GM19025 (cell line): ENCODE measurements around the gene OPRL1.

Experiments
- ATAC-seq: cut with Tn5 transposase; IDR thresholded peaks from one replicate; pipeline ENCODE4 v1.9.1; 2021; ENCODE audit warnings: mild to moderate bottlenecking, low read depth, moderate library complexity; ENCODE audit not compliant: unreplicated experiment

Gene OPRL1

DNA sequence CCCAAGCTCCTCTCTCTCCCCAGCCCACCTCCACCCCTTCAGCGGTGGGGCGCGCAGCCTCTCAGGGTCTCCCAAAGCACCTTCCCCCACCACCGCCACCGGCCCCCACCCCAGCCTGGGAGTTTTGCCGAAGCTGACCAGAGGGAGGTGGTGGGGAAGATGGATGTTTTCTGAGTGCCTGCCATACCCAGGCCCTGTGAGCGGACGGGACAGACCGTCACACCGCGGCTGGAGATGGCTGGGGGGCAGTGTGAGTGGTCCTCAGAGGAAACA is 38.2 kb upstream of the OPRL1 start:
- no peak for ATAC-seq

- ATAC-seq, result no peak
These were observed 37.7 kb upstream of the OPRL1 start for GRCh38 chr20:64042054-64042781.

GRCh38 chr20:64043768-64044167 is 36.1 kb upstream of the OPRL1 start:
- ATAC-seq, result no peak

DNA sequence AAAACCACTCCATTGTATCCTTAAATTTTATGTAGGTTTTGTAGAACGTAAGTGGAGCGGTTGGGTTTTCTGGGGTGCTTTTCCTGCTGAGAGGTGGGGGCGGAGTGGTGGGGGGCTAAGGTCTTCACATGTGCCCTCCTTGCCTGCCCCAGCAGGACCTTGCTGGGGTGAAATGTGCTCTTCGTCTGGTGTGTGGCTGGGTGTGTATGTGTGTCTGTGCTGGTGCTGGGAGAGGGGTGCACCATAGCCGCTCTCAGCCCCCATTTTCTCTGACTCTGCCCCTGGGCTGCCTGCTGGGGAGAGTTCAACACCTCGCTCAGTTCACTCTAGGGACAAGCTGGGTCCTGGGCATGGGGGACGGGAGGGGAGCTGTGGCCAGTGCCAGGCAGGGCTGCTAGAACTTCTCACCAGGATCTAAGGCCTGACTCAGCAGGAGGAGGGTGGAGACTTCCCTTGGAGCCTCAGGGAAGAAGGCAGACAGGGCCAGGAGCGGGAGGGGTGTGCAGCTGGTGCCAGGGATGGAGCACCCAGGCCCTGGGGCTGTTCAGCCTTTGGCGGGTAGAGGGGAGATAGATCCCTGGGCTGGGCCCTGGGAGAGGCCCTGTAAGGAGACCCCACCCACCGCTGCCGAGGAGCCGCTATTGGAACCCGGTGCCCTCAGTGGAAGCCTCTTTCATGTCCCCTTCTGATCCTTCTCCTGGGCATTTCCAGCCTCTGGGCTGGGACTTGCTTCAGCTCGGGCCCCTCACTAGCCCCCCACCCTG is 35.2 kb upstream of the OPRL1 start:
- no peak for ATAC-seq

DNA sequence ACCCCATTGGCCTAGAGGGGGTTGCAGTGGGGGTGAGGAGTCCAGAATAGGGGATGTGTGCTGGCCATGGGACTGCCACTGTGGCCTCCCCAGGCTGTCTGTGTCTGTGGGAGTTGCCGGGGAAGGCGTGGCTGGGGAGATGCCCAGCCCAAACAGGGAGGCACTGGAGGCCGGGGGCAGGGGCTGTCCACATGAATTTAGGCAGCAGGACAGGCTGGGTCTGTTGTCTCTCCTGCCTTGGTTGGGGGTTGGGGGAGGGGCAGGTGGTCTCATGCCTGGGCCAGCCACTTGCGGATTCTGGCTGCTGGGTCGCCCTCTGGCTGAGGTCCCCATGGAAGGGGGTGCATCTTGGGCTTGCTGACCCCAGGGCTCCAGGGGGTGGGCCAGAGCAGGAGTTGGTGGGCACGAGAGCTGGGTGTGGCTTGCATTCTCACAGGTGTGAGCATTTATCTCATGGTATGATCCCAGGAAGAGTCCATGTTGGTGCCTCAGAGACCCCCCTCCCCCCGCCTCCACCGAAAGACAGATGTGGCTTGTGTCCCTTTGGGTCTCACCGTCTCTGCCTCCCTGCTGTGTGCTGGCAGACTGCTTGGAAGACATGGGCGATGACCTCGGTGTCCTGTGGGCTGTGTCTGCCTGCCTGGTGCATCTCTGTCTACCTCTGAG is 34.4 kb upstream of the OPRL1 start:
- no peak for ATAC-seq

DNA sequence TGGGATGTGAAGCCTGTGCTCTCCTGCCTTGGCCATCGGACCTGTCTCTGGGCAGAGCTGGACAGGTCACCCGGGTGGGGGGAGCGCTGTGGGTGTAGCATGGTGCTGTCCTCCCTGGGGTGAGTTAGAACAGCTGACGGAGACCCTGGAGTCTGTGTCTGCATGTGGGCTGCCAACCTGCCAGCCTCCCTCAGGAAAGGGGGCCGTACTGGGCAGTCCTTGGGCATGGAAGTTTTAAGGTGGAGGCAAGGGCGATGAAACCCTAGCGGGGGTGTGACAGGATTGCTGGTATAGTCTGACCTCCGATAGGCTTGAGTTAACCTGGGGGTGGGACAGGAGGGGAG is 32.9 kb upstream of the OPRL1 start:
- no peak for ATAC-seq

DNA sequence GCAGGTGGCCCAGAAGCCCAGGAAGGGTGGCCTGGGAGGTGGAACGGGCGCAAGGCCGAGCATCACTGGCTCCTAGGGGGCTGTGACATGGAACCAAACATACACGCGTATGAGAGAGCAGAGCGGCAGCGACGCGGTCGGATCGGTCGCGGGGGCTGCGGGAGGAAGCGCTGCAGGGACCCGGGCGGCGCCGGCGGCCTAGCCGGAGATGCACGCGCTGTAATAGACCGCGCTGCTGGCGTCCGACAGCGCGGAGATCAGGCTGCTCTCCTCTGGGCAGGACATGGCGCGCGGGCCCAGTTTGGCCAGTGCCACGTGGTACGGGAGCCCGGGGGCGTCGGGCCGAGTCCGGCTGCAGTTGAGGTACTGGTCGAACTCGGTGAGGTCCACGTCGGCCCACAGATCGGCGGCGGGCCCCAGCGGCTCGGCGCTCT is 31.9 kb upstream of the OPRL1 start:
- ATAC-seq, result no peak

GRCh38 chr20:64048402-64049044 is 31.4 kb upstream of the OPRL1 start:
- ATAC-seq, result no peak

- no peak for ATAC-seq
These were observed 30.6 kb upstream of the OPRL1 start, which contains the start of gene SOX18 for GRCh38 chr20:64049060-64049877. Gene SOX18 (minus strand): TSS chr20:64049639. CDS start chr20:64049516, 123 bp downstream.

DNA sequence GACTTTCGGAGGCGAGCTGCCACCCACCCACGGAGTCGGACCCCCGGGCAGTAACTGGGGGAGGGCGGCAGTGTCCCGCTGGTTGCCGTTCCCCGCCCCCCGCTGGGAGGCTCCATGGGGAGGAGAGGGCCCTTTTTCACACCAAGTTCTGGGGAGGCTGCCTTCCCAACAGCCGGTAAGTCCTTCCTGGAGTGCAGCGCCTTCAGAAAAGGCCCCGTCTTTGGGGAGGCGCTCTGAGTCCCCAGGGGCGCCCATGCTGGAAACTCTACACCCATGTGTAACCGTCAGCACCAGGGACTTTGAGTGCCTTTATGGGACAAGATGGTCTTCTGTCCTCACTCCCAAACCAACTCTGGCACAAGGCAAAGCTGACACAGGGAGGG is 30.0 kb upstream of the OPRL1 start:
- ATAC-seq, result no peak

- ATAC-seq, result no peak
These were observed 29.4 kb upstream of the OPRL1 start for GRCh38 chr20:64050261-64051032.

- no peak for ATAC-seq
These were observed 28.8 kb upstream of the OPRL1 start for GRCh38 chr20:64051033-64051452.

DNA sequence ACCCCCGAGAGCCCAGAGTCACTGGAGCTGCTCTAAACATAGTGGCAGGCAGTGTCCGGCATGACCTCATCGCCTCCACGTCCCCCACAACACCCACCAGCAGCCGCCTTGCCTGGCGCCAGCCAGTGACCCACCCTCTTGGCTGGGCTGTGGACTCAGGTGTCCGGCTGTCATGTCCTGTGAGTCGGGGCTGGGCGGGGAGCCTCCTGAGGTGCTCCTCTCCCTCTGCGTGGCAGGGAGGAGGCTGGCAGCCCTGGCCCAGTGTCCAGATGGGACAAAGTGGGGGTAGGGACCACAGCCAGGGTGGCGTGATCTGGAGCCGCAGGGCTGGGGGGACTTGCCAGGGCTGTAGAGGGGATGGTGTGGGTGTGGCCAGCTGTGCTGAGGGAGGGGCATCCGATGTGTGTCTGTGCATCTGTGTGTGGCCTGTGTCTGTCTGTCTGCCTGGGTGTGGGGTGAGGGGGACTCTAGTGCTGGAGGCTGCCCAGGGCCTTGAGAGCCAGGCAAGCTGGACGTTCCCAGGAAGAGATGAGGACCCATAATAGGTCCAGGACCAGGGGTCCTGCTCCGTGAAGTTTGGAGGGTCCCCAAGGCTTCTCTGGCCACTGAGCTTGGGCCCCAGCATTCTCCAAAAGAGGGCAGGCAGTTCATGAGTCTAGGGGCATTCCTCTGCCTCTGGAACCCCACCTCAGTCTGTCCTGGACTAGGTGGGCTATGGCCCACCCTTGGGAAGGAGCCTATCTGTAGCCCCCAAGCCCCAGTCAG is 28.1 kb upstream of the OPRL1 start:
- ATAC-seq, result no peak

GRCh38 chr20:64052326-64052722 is 27.6 kb upstream of the OPRL1 start:
- no peak for ATAC-seq

DNA sequence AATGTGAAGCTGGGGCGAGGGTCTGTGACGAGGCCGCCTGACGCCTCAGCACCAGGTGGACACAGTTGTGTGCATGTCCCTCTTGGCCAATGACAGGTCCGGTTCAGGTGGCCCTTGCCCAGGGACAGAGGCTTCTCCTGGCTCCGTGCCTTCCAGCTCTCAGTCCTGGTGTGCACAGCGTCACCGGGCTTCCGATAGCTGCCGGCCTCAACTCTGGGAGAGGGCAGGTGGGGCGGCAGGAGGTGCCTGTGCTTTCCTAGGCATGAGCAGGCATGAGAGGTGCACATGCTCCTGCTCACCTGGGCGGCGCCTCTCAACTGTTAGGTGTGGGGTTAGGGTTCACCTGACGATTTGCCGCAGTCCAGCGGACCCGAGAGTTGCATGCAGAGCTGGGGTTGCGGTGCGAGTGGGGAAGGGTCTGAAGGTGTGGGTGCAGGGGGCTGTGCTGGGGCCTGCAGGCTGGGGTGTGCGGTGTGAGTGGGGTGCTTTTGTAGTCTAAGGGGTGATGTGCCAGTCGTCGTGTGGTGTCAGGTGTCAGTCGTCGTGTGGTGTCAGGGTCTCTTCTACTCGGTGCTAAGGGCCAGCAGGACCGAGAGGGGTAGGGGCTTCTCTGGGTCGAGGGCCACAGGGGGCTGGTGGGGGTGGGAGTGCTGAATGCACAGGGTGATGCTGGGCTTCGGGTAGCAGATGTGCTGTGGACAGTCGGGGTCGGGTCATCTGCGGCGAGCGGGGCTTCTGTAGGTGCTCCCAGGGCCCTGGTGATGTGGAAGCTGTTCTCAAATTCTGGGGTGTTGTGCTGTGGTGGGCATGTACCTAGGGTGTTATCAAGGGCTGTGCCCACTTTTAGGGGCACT is 26.7 kb upstream of the OPRL1 start:
- ATAC-seq, result no peak

DNA sequence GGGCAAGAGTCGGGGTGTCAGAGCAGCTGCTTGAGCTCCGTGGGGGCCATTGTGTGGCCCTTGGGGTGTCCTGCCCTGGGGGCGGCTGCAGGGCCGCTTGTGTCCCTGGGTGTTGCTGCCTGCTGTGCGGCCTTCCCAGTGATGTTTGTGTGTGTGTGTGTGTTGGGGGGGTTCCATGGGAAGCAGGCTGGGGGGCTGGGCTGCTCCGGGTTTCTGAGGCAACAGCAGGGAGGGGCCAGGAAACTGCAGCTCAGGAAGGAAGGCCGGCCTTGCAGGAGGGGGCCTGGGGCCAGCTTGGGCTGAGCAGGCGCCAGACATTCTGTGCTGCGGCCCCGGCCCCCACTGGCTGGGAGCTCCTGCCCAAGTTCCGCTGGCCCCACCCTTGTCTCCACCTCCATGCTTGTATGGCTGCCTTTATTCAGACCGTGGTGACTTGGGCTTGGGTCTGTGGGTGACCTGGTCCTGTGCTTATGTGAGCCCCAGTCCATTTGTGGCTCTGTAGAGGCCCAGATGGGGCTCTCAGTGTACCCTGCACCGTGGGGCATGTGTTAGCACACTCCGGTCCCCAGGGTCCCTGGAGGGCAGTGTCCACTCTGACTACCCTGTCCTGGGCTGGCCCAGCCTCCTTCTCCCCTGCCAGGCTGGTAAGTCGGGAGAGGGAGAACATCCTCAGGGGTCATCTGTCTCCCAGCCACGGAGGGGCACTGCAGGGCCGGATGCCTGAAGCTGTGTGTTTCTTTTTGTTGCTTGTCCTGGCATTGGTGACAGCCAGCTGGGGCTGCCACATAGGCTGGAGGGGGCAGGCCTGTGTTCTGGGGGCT is 25.8 kb upstream of the OPRL1 start:
- ATAC-seq, result no peak

GRCh38 chr20:64055396-64055892 is 24.4 kb upstream of the OPRL1 start:
- no peak for ATAC-seq
